SK-N-SH treated with all-trans-retinoic acid at 6 μM for 48 hours (cell line): Measurements from ENCODE around the gene PTPRF.

Source experiments
- SNAI2 ChIP-seq: fragments of 250-450 bp; sonication (Bioruptor Pico); IDR thresholded peaks from 2 replicates; pipeline ENCODE4 v1.5.0; 2020; ENCODE audit warnings: mild to moderate bottlenecking, moderate library complexity
- TCF4 ChIP-seq: fragments of 250-450 bp; sonication (Bioruptor Pico); IDR thresholded peaks from 2 replicates; pipeline ENCODE4 v1.8.0; 2021; ENCODE audit warnings: mild to moderate bottlenecking, moderate library complexity, borderline replicate concordance

DNA sequence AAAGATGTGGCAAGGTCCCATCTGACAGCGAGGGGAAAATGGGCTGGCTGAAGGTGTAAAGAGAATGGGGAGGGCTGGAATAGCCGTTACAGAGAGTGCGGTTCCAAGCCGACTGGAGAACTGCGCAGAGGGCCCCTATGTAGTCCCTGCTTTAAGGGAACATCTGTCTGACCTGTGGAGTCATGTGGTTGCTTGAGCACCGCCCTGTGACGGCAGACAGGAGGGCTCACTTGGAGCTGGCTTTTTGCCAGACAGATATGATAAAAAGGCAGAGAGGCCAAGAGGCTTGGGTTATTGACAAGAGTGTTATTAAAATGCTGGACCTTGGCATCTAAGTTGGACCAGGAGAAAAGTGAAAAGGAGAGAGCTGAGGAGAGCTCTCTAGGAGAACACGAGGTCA, 5.9 kb upstream of the PTPRF start:
- TF ChIP-seq TCF4 = no peak
- TF ChIP-seq SNAI2 = no peak
